GM12873 (cell line): ENCODE measurements around the gene RIBC1.

ENCODE experiments used
- CTCF ChIP-seq: IDR thresholded peaks from 2 replicates; pipeline ENCODE4 v1.5.1; 2012; ENCODE audit warnings: low read depth, mild to moderate bottlenecking, moderate library complexity, low read length, control low read depth; ENCODE audit not compliant: insufficient read depth; ENCODE audit errors: missing control alignments

RIBC1 gene

GRCh38 chrX:53476371-53476770 lies 53.7 kb downstream of the RIBC1 start:
- no peak for TF ChIP-seq CTCF

- TF ChIP-seq CTCF, result no peak
Measured at GRCh38 chrX:53479301-53479700, 56.6 kb downstream of the RIBC1 start.
